Naive B cell (primary cell): Measurements from ENCODE around the gene NEIL3. TPM values are rescaled to one million over a fixed set of nuclear protein-coding genes. Genes with fewer than 3 reads are reported as not detected.

ENCODE experiments used
- ATAC-seq, 2 donors: fragments of 150-1000 bp; cut with Tn5 transposase; 2 replicates each; pipeline ENCODE4 v1.10.0; 2021; ENCODE audit warnings: low read depth in 2 of 2, mild to moderate bottlenecking in 2 of 2, moderate library complexity in 2 of 2
- DNase-seq: peaks from one replicate; pipeline ENCODE4 v3.0.0; 2022
- H3K27ac Mint-ChIP-seq, 6 donors: one replicate each; pipeline ENCODE4 v1.8.0; 2020 to 2022; ENCODE audit warnings: mild to moderate bottlenecking in 6 of 6, mixed read lengths in 6 of 6, moderate library complexity in 5 of 6, inconsistent platforms in 2 of 6
- H3K27me3 Mint-ChIP-seq, 3 donors: one replicate each; pipeline ENCODE4 v1.8.0; 2021 to 2022; ENCODE audit warnings: mixed read lengths in 3 of 3, mild to moderate bottlenecking in 1 of 3
- H3K36me3 Mint-ChIP-seq, 2 donors: one replicate each; pipeline ENCODE4 v1.8.0; 2020 to 2022; ENCODE audit warnings: mixed read lengths in 2 of 2, inconsistent platforms in 1 of 2, mild to moderate bottlenecking in 1 of 2
- H3K4me1 Mint-ChIP-seq, 3 donors: one replicate each; pipeline ENCODE4 v1.8.0; 2020 to 2022; ENCODE audit warnings: mixed read lengths in 3 of 3, inconsistent platforms in 1 of 3, mild to moderate bottlenecking in 1 of 3, moderate library complexity in 1 of 3
- H3K4me3 Mint-ChIP-seq, 8 donors: one replicate each; pipeline ENCODE4 v1.8.0; 2020 to 2022; ENCODE audit warnings: mild to moderate bottlenecking in 8 of 8, mixed read lengths in 8 of 8, moderate library complexity in 8 of 8, inconsistent platforms in 2 of 8
- H3K9me3 Mint-ChIP-seq, 7 donors: one replicate each; pipeline ENCODE4 v1.8.0; 2020 to 2022; ENCODE audit warnings: mixed read lengths in 7 of 7, mild to moderate bottlenecking in 5 of 7, inconsistent platforms in 2 of 7, moderate library complexity in 1 of 7
- polyA plus RNA-seq, 6 donors: library from polyadenylated mRNA; unstranded; fragments of 300-500 nt; fragmentation: Illumina TruSeq; gene quantifications; one replicate each; pipeline ENCODE4 v1.2.3, GENCODE V29; 2021; ENCODE audit warnings: low read depth in 6 of 6

NEIL3 gene
- polyA plus RNA-seq, 6 donors from 2014 or later, result 0.13 TPM; not detected in 5

- H3K4me1 Mint-ChIP-seq, result no peaks in the 10 kb centered on the region
- DNase-seq (no peak), ATAC-seq (no peak)
- H3K4me3 Mint-ChIP-seq, result no peak overlapping the region
- no peak overlapping the region for H3K27ac Mint-ChIP-seq
- peaks cover 0 to 8% (median 4%) of the 10 kb centered on the region in 7 donors for H3K9me3 Mint-ChIP-seq
- H3K36me3 Mint-ChIP-seq, result no peaks in the 10 kb centered on the region
- H3K27me3 Mint-ChIP-seq, result peaks cover 15 to 46% (median 22%) of the 10 kb centered on the region in 3 donors
Observed at GRCh38 chr4:177396352-177396751, 86.7 kb downstream of the NEIL3 start.

GRCh38 chr4:177400030-177400429 lies 90.4 kb downstream of the NEIL3 start:
- ATAC-seq (no peak), DNase-seq (no peak)
- Mint-ChIP-seq H3K9me3 (peaks cover 0 to 8% (median 4%) of the 10 kb centered on the region in 7 donors), H3K27ac (no peak overlapping the region), H3K36me3 (no peaks in the 10 kb centered on the region), H3K4me3 (no peak overlapping the region), H3K27me3 (peaks cover 3 to 32% (median 14%) of the 10 kb centered on the region in 3 donors), H3K4me1 (no peaks in the 10 kb centered on the region)

GRCh38 chr4:177401658-177402273 lies 92.1 kb downstream of the NEIL3 start:
- no peak for ATAC-seq
- no peak overlapping the region for H3K4me3 Mint-ChIP-seq

GRCh38 chr4:177403746-177404145 lies 94.1 kb downstream of the NEIL3 start:
- H3K27ac Mint-ChIP-seq, result no peak overlapping the region
- H3K4me3 Mint-ChIP-seq, result no peak overlapping the region
- ATAC-seq (no peak), DNase-seq (no peak)
- peaks cover 0 to 24% (median 6%) of the 10 kb centered on the region in 3 donors for H3K27me3 Mint-ChIP-seq
- peaks cover 0 to 4% (median 0%) of the 10 kb centered on the region in 7 donors for H3K9me3 Mint-ChIP-seq
- H3K36me3 Mint-ChIP-seq, result no peaks in the 10 kb centered on the region
- H3K4me1 Mint-ChIP-seq, result no peaks in the 10 kb centered on the region

More at GRCh38 chr4:177401658-177402273, 92.1 kb downstream of the NEIL3 start:
- Mint-ChIP-seq H3K36me3 (no peaks in the 10 kb centered on the region), H3K9me3 (peaks cover 0 to 8% (median 4%) of the 10 kb centered on the region in 7 donors), H3K4me1 (no peaks in the 10 kb centered on the region), H3K27ac (no peak overlapping the region), H3K27me3 (peaks cover 3 to 32% (median 14%) of the 10 kb centered on the region in 3 donors)
- DNase-seq, result no peak

- Mint-ChIP-seq H3K27me3 (peaks cover 0 to 22% (median 5%) of the 10 kb centered on the region in 3 donors), H3K27ac (no peak overlapping the region), H3K4me1 (no peaks in the 10 kb centered on the region), H3K9me3 (peaks cover 0 to 4% (median 0%) of the 10 kb centered on the region in 7 donors), H3K4me3 (no peak overlapping the region), H3K36me3 (no peaks in the 10 kb centered on the region)
- ATAC-seq (no peak), DNase-seq (no peak)
Observed at GRCh38 chr4:177404342-177404741, 94.7 kb downstream of the NEIL3 start.

GRCh38 chr4:177404986-177405385 lies 95.3 kb downstream of the NEIL3 start:
- H3K27me3 Mint-ChIP-seq, result peaks cover 0 to 21% (median 5%) of the 10 kb centered on the region in 3 donors
- H3K36me3 Mint-ChIP-seq, result no peaks in the 10 kb centered on the region
- DNase-seq (no peak), ATAC-seq (no peak)
- H3K4me3 Mint-ChIP-seq, result no peak overlapping the region
- H3K4me1 Mint-ChIP-seq, result no peaks in the 10 kb centered on the region
- H3K27ac Mint-ChIP-seq, result no peak overlapping the region
- H3K9me3 Mint-ChIP-seq, result peaks cover 0 to 4% (median 0%) of the 10 kb centered on the region in 7 donors

- no peaks in the 10 kb centered on the region for H3K36me3 Mint-ChIP-seq
- H3K27me3 Mint-ChIP-seq, result peaks cover 0 to 16% (median 5%) of the 10 kb centered on the region in 3 donors
- DNase-seq (no peak), ATAC-seq (no peak)
- H3K4me3 Mint-ChIP-seq, result no peak overlapping the region
- H3K27ac Mint-ChIP-seq, result no peak overlapping the region
- H3K9me3 Mint-ChIP-seq, result peaks cover 0 to 4% (median 0%) of the 10 kb centered on the region in 7 donors
- no peaks in the 10 kb centered on the region for H3K4me1 Mint-ChIP-seq
Observed at GRCh38 chr4:177405508-177405907, 95.8 kb downstream of the NEIL3 start.

- peaks cover 0 to 16% (median 0%) of the 10 kb centered on the region in 3 donors for H3K27me3 Mint-ChIP-seq
- ATAC-seq (no peak), DNase-seq (no peak)
- H3K36me3 Mint-ChIP-seq, result no peaks in the 10 kb centered on the region
- no peak overlapping the region for H3K4me3 Mint-ChIP-seq
- H3K4me1 Mint-ChIP-seq, result no peaks in the 10 kb centered on the region
- peaks cover 0 to 4% (median 0%) of the 10 kb centered on the region in 7 donors for H3K9me3 Mint-ChIP-seq
- no peak overlapping the region for H3K27ac Mint-ChIP-seq
Observed at GRCh38 chr4:177408023-177408422, 98.3 kb downstream of the NEIL3 start.

GRCh38 chr4:177410566-177410965 lies 100.9 kb downstream of the NEIL3 start:
- Mint-ChIP-seq H3K27ac (no peak overlapping the region), H3K9me3 (peaks cover 0 to 4% (median 0%) of the 10 kb centered on the region in 7 donors), H3K4me3 (no peak overlapping the region), H3K4me1 (no peaks in the 10 kb centered on the region), H3K36me3 (no peaks in the 10 kb centered on the region), H3K27me3 (peaks cover 0 to 8% (median 0%) of the 10 kb centered on the region in 3 donors)
- DNase-seq (no peak), ATAC-seq (no peak)

- no peak for ATAC-seq
- no peaks in the 10 kb centered on the region for H3K36me3 Mint-ChIP-seq
- H3K27me3 Mint-ChIP-seq, result peaks cover 0 to 8% (median 0%) of the 10 kb centered on the region in 3 donors
- H3K4me1 Mint-ChIP-seq, result no peaks in the 10 kb centered on the region
- no peak overlapping the region for H3K27ac Mint-ChIP-seq
- H3K4me3 Mint-ChIP-seq, result no peak overlapping the region
- H3K9me3 Mint-ChIP-seq, result peaks cover 0 to 8% (median 0%) of the 10 kb centered on the region in 7 donors
- no peak for DNase-seq
Observed at GRCh38 chr4:177411996-177412395, 102.3 kb downstream of the NEIL3 start.

Other genes starting within 250 kb of the NEIL3 start
- 10 to 100 TPM; 23.7 to 37.6 (median 25.7) TPM for gene AGA, start 132.6 kb downstream of the NEIL3 start, polyA plus RNA-seq